Activated naive CD4-positive, alpha-beta T cell treated with anti-CD3 and anti-CD28 coated beads, Interleukin-2, amount 10 ng/mL, durations not matched to agents 5 hours and 36 hours (primary cell): ENCODE results near the gene MMADHC. TPM values are rescaled to one million over a fixed set of nuclear protein-coding genes. Genes with fewer than 3 reads are reported as not detected.

Experiments
- total RNA-seq, 2 experiments: library from RNA; stranded (reverse); gene quantifications; one replicate each; pipeline ENCODE4 v1.2.3, GENCODE V29; 2021

MMADHC gene
- 10 to 100 TPM; 90.5 to 92.7 TPM for total RNA-seq

DNA sequence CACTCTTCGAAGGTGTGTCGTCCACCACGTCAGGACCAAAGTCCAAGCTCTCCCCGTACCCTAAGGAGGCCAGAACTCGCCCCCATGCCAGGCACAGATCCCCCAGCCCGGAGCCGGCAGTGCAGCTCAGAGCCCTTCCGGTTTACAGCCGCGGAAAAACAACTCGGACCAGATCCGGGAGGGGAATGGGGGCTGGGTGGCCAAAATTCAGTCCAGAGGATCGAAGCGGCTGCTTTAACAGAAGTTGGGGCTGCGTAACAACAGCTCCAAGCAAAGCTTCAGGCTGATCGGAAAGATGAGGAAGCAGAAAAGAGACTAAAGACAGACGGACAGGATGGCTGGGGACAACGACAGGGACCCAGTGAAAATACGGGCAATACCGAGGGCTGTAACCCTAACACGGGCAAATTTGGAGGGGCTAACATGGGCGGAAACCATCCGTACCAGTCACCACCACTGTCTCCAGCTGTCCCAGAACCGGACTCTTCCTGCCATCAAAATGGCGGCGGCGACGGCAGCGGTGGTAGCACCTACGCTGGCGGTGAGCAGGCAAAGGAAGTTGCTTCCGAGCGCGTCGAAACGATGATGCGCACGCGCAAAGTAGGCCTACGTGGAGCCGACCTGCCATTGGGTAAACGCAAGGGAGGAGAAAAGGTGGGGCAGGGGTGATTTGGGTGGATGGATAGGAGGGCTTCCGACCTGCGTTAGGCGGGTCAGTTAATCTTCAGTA is at the start of gene MMADHC:
MMADHC (minus strand) TSS at position 556 of the 730 bp plus-strand sequence. CDS start 678 bp downstream, outside the sequence.

